Panc1 (cell line): ENCODE results near the gene MIPOL1. TPM values are rescaled to one million over a fixed set of nuclear protein-coding genes. Genes with fewer than 3 reads are reported as not detected.

ENCODE experiments used
- ATAC-seq: fragments of 200-7000 bp; cut with Tn5 transposase; 2 replicates; pipeline ENCODE4 v1.9.1; 2020; ENCODE audit warnings: mild to moderate bottlenecking, moderate library complexity
- BruUV-seq: library from RNA; stranded (reverse); fragments of 400-500 nt; replicated peaks from 2 replicates; lab custom pipeline; 2021; lab: Mats Ljungman, UMichigan
- CTCF ChIA-PET: fragments of 300-600 bp; sonication (Branson Sonifier 250); formaldehyde crosslinking; loops from one replicate; lab custom pipeline; 2022; ENCODE audit warnings: antibody characterized with exemption; lab: Charles Lee
- POLR2A ChIA-PET: fragments of 300-600 bp; sonication (Branson Sonifier 250); formaldehyde crosslinking; loops from one replicate; lab custom pipeline; 2022; ENCODE audit warnings: antibody characterized with exemption; lab: Charles Lee
- DNase-seq: peaks from one replicate; pipeline ENCODE4 v3.0.0-alpha.2; 2010; ENCODE audit warnings: low read depth, low spot score
- H3K27ac ChIP-seq: 2 replicates; pipeline ENCODE4 v1.5.1; 2011; ENCODE audit warnings: mild to moderate bottlenecking, low read length, inconsistent platforms
- H3K27me3 ChIP-seq: fragments of 200-500 bp; sonication (Bioruptor generic); 2 replicates; pipeline ENCODE4 v1.6.0; 2014; ENCODE audit warnings: low read length, inconsistent platforms; ENCODE audit not compliant: control insufficient read depth, insufficient read depth
- H3K36me3 ChIP-seq: fragments of 200-500 bp; sonication (Bioruptor generic); 2 replicates; pipeline ENCODE4 v1.5.1; 2014; ENCODE audit warnings: inconsistent platforms, mild to moderate bottlenecking, low read length, moderate library complexity; ENCODE audit not compliant: control insufficient read depth, insufficient read depth
- H3K4me1 ChIP-seq: 2 replicates; pipeline ENCODE4 v1.5.1; 2011; ENCODE audit warnings: inconsistent platforms, mild to moderate bottlenecking, low read length, moderate library complexity; ENCODE audit not compliant: control insufficient read depth, insufficient read depth
- H3K4me3 ChIP-seq, 2 experiments: 2 replicates each; pipeline ENCODE4 v1.5.1; 2011 to 2012; ENCODE audit warnings: low read depth in 2 of 2, low read length in 2 of 2, mild to moderate bottlenecking in 2 of 2, inconsistent platforms in 1 of 2, moderate library complexity in 1 of 2
- H3K9me3 ChIP-seq: fragments of 200-500 bp; sonication (Bioruptor generic); 2 replicates; pipeline ENCODE4 v1.5.1; 2014; ENCODE audit warnings: low read depth, mild to moderate bottlenecking, inconsistent platforms, low read length, moderate library complexity; ENCODE audit not compliant: control insufficient read depth, insufficient read depth
- CTCF ChIP-seq: fragments of 450-650 bp; IDR thresholded peaks from 2 replicates; pipeline ENCODE4 v1.5.1; 2017; ENCODE audit warnings: mild to moderate bottlenecking
- POLR2AphosphoS5 ChIP-seq: IDR thresholded peaks from 2 replicates; pipeline ENCODE4 v1.6.1; 2012; ENCODE audit warnings: mild to moderate bottlenecking, low read depth, low read length, moderate library complexity
- SIN3A ChIP-seq: IDR thresholded peaks from 2 replicates; pipeline ENCODE4 v1.6.1; 2012; ENCODE audit warnings: low read depth, mild to moderate bottlenecking, low read length, moderate library complexity, borderline replicate concordance; ENCODE audit not compliant: insufficient read depth
- TCF7L2 ChIP-seq: IDR thresholded peaks from 2 replicates; pipeline ENCODE4 v1.6.1; 2011; ENCODE audit warnings: mild to moderate bottlenecking, low read depth, low read length, inconsistent platforms
- in situ Hi-C: cut with HindIII; loops from 2 replicates; pipeline ENCODE4 v1.10.0; 2016; ENCODE audit warnings: low sequenced_read_pairs, low pct_unique_long_range_greater_than_20kb
- intact Hi-C: fragments of 100-400 bp; cut with micrococcal nuclease; formaldehyde crosslinking; loops from one replicate; pipeline ENCODE4 v1.10.0; 2022; ENCODE audit not compliant: unreplicated experiment
- total RNA-seq: library from RNA; stranded (reverse); gene quantifications from one replicate; pipeline ENCODE4 v1.2.1, GENCODE V29; 2021; ENCODE audit not compliant: unreplicated experiment
- TF ChIP-seq, protein P1 (sequence below), 2 experiments: IDR thresholded peaks; 2 replicates each; pipeline ENCODE4 v1.6.1; 2011 to 2012; ENCODE audit warnings: low read depth in 2 of 2, control low read depth in 1 of 2, low read length in 1 of 2, mild to moderate bottlenecking in 1 of 2, moderate library complexity in 1 of 2; ENCODE audit not compliant: insufficient read depth in 1 of 2

The MIPOL1 gene
- total RNA-seq, 1 experiment from 2014 or later, result 12.8 TPM

DNA sequence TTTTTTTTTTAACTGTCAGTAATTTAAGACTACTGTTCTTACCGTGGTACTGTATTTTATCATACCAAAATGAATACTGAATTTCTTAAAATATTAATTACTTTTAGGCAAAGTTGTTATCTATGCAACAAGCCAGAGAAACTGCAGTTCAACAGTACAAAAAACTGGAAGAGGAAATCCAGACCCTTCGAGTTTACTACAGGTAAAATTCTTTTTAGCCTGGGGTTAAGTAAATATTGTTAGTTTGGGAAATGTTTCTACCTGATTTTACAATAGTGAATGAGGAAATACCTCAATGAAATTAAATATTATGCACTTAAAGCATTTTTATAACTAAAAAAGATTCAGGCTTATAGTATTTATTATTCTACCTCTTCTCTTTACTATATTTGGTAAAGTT is 225.0 kb downstream of the MIPOL1 start:
- no peak overlapping the region for H3K4me3 ChIP-seq
- H3K4me1 ChIP-seq, result no peaks in the 10 kb centered on the region
- no TSS peak for BruUV-seq
- CTCF ChIA-PET, result no interaction called here
- no peak for ATAC-seq
- no peak for TF ChIP-seq TCF7L2
- TF ChIP-seq, protein P1, sequence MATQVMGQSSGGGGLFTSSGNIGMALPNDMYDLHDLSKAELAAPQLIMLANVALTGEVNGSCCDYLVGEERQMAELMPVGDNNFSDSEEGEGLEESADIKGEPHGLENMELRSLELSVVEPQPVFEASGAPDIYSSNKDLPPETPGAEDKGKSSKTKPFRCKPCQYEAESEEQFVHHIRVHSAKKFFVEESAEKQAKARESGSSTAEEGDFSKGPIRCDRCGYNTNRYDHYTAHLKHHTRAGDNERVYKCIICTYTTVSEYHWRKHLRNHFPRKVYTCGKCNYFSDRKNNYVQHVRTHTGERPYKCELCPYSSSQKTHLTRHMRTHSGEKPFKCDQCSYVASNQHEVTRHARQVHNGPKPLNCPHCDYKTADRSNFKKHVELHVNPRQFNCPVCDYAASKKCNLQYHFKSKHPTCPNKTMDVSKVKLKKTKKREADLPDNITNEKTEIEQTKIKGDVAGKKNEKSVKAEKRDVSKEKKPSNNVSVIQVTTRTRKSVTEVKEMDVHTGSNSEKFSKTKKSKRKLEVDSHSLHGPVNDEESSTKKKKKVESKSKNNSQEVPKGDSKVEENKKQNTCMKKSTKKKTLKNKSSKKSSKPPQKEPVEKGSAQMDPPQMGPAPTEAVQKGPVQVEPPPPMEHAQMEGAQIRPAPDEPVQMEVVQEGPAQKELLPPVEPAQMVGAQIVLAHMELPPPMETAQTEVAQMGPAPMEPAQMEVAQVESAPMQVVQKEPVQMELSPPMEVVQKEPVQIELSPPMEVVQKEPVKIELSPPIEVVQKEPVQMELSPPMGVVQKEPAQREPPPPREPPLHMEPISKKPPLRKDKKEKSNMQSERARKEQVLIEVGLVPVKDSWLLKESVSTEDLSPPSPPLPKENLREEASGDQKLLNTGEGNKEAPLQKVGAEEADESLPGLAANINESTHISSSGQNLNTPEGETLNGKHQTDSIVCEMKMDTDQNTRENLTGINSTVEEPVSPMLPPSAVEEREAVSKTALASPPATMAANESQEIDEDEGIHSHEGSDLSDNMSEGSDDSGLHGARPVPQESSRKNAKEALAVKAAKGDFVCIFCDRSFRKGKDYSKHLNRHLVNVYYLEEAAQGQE (IDR thresholded peaks at IDR 0.05; ENCODE audit: insufficient read depth in 1 of 2, low read depth in 2 of 2, low read length in 1 of 2), result no peak
- no peak for TF ChIP-seq CTCF
- TF ChIP-seq SIN3A, result no peak
- TF ChIP-seq POLR2AphosphoS5, result no peak
- in situ Hi-C loops (no loop called here), intact Hi-C loops (no loop called here)
- no peak overlapping the region for H3K27ac ChIP-seq
- H3K27me3 ChIP-seq, result no peaks in the 10 kb centered on the region
- no peaks in the 10 kb centered on the region for H3K9me3 ChIP-seq
- POLR2A ChIA-PET, result no interaction called here
- no peak for DNase-seq
- no peaks in the 10 kb centered on the region for H3K36me3 ChIP-seq

GRCh38 chr14:37428954-37429353 is 231.2 kb downstream of the MIPOL1 start:
- Histone ChIP-seq H3K27me3 (no peaks in the 10 kb centered on the region), H3K36me3 (no peaks in the 10 kb centered on the region), H3K4me3 (no peak overlapping the region), H3K27ac (no peak overlapping the region), H3K4me1 (no peaks in the 10 kb centered on the region), H3K9me3 (no peaks in the 10 kb centered on the region)
- POLR2A ChIA-PET, result no interaction called here
- no peak for DNase-seq
- no TSS peak for BruUV-seq
- intact Hi-C loops (no loop called here), in situ Hi-C loops (no loop called here)
- CTCF ChIA-PET, result no interaction called here
- TF ChIP-seq, protein P1 (IDR thresholded peaks at IDR 0.05; ENCODE audit: insufficient read depth in 1 of 2, low read depth in 2 of 2, low read length in 1 of 2), result no peak
- TF ChIP-seq POLR2AphosphoS5 (no peak), SIN3A (no peak), TCF7L2 (no peak), CTCF (no peak)
- ATAC-seq, result no peak
